DMS53 treated with DMSO at 0.1 percent for 48 hours (cell line): ENCODE measurements around the gene RALGAPA2.

Source experiments
- DNase-seq: peaks from one replicate; lab custom pipeline; 2025; ENCODE audit not compliant: unreplicated experiment; lab: John Stamatoyannopoulos, UW

Gene RALGAPA2

DNA sequence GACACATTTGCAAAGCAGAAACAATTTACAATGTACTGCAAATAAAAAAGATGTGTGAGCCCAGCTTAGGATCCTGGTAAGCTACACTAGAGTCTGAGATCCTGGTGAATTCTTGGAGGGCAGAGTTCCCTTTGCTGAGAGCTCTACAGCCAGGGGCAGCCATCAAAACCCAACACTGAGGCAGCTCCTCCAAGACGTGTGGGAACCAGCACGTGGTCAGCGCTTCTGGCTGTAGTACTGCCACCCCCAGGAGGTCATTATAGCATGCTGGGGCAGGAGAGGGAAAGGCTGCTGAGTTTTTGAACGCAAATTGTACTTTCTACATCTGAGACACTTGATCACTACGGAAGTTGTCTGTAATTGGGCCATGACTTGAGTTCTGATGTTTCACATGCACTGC, 213.0 kb downstream of the RALGAPA2 start:
- no peak for DNase-seq

DNA sequence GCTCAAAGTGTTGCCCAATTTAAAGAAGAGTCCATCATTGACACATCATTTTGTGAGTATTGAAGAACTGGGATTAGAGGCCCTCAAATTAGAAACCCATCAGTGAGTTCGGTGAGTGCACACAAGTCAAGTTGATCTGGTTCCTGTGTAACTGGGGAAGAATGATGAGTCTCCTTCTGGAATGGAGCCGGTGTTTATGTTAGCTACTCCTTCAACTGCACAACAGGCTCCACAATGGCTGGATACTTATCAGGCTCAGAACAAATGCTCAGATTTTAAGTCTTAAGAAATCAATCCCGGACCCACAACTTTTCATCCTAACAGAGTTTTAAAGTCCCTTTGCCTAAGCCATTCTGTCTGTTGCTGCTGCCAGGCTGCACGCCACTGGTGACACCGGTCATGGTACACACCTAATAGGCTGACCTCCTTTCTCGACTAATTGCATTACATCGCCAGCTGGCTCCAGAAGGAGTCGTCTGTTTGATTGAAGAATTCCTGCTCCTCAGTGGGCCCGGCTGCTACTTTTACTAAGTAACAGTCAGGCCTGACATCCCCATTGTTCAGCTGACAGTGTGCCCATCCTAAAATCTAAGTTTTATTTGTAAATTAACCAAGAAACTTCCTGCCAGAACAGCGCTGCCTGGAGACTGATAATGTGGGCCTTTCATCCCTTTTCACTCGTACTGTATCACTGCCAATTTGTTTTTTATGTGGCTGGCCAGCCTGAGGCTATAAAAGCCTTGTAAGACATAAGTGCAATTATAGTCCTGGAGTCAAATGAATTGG, 214.2 kb downstream of the RALGAPA2 start:
- DNase-seq = no peak

DNA sequence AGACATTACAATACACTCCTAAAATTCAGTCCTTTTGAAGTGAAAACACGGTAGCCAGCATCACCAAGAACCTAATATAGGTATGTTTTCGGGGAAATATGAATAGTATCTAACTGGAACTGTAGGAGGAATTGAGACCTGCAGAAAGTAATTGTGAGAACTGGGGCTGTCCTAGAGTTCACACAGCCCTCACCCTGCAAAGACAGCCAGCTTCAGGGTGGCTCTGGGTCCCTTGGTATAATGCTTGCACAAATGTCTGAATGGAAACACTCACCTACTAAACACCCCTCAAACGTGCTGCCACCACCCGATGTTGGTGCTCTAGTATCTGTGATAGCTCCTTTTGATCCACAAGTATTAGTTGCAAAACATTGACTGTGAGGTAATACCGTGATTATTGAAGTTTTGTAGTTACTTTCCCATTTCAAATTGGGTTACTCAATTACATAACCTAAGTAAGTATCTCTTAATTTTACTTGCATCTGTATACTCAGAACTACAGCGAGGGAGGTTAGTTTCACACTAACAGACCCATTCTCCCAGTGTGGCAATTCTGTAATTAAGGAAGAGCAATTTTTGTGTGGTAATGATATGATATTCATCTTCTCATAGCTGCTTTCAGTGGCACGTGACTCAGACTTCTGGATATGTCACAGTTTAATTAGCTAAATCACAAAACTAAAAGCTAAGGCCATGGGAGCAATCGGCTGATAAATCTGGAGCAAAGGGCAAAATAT, 215.0 kb downstream of the RALGAPA2 start:
- no peak for DNase-seq

DNA sequence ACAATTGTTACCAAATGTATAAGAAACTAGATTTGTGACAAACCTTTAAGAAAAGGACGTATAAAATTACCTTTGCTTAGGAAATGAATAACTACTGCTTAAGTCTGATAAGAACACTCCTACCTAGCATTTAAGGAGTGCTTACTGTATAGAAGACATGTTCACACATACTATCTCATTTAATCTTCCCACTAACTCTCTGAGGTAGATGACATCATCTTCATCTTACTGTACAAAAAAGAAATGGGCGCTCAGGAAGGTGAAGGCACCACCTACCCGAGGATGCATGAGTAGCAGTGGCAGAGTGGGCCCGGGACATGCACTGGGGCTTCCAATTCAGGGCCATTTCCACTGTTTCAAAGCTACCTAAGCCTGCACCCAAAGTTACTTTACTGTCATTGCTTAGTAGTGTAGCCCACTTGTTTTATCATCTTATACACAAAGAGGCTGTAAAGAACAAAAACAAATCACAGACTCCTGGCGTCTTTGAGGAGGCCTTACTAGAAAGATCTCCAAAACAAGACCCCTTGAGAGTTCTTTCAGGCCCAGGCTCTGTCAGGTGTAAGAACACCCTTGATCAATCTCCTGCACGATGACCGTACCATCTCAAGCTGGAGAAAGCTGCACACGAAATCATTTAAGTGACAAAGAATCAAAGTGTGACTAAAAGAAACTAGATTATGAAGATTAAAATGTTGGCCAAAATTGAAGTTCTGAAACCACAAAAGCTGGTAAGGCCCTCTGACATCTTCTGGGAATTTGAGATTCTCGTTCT, 216.5 kb downstream of the RALGAPA2 start:
- DNase-seq = no peak

DNA sequence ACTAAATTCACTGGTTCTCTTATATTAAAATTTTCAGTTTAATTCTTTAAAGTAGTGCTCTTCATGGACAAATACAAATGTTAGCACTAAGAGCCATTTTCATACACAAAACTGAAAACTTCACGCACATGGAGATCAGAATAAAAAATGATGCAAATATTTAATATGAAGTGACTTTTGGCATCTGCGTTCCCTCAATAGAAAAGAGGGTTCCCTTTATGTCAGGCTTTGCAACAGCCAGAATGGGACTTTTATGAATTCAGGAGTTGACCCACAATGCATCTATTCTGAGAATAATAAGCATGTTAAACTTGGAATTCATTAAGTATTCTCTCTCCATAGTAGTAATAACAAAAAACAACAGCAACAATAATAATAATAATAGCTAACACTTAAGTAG, 218.7 kb downstream of the RALGAPA2 start:
- DNase-seq = no peak

DNA sequence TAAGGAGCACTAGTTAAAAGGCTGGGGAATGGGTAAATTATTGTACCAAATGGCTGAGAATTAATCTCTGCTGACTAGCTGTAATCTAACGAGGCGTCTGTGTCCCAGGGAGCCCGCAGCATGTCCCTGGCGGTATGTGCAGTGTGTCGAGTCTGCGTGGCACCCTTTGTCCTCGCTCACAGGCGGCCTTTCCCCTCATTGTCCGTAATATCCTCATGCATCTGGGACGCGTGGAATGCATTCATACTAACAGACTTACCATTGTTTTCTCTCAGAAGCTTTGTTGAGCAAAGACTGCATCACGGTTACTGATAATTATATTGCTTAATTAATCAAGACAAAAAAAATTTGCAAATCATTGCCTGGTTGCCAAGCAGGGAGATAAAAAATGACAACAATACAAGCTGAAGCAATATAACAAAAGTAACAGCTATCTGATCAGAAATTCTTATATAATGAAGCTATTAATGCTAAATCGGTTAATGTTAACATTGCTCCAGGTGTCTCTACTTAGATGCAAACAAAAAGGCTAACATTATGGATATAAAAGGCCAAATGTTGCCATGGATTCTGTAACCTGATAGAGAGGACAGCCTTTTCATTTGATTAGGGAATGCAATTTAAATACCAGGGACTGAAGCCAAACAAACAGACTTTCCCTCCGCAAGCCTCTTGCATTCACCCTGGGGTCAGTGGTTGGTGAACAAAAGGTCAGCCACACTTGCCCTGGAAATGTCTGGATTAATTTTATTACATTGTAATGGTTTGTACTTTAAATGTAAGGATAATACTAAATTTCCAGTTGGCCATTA, 219.7 kb downstream of the RALGAPA2 start:
- no peak for DNase-seq

DNA sequence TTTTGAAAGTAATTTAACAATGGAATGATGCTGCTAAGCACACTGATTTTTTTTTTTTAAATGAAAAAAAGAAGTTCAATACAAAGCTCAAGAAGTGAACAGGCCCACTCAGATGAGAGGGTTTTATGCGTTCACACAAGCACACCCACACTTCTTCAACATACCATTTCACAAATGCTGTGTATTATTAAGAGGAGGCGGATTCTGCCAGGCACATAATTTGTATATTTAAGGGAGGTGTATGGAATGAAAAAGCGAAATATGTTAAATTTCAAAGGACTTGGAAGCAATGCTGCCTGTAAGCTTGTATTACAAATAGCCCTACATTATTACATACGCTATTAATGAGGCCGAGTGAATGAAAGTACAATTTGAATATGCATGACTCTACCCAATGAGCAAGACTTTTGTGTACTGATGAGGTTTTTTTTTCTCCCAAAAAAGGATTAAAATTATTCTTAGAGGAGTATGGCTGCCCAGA, 220.6 kb downstream of the RALGAPA2 start:
- DNase-seq = no peak

DNA sequence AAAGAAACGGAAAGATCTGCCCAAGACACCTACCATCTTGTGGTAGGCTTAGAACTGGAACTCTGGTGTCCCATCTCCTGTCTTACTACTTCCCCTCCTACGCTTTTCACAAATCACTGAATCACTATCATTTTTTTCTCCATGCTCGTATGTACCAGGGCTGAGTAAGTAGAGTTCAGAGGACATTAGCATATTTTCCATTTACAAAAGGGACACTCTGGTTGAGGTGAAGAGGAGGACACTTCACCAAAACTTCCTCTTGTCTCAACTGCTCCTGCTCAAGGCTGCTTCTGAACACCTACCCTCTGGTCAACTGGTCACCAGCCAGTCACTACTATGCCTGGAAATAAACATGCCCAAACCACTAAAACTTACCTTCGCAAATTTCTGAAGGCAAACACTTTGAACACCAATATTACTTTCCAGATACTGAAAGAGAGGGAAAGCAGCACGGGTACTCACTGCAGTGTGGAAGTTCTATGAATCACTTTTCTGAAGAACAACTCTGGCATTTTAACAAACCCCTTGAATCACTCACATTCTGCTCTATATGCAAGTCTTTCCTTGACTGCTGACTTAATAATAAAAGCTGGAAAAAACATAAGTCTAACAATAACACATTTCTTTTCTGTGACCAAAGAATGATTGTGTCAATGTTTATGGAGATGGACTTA, 221.2 kb downstream of the RALGAPA2 start:
- no peak for DNase-seq

DNA sequence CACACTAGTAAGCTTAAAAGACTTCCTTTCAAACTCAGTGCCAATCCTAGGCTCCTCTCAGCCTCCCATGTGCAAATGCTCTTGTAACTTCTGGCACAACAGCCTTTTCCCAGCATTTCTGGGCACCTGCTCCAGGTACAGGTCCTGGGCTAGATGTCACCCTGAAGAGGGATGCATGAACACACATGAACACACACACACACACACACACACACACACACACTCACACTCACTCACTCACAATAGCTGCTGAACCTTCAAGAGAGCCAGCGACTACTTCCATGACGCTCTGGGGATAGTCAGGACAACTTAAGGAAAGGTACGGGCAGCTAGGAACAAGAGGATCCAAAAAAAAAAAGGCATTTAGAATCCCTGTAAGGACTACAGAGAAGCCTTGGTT, 221.8 kb downstream of the RALGAPA2 start:
- no peak for DNase-seq

DNA sequence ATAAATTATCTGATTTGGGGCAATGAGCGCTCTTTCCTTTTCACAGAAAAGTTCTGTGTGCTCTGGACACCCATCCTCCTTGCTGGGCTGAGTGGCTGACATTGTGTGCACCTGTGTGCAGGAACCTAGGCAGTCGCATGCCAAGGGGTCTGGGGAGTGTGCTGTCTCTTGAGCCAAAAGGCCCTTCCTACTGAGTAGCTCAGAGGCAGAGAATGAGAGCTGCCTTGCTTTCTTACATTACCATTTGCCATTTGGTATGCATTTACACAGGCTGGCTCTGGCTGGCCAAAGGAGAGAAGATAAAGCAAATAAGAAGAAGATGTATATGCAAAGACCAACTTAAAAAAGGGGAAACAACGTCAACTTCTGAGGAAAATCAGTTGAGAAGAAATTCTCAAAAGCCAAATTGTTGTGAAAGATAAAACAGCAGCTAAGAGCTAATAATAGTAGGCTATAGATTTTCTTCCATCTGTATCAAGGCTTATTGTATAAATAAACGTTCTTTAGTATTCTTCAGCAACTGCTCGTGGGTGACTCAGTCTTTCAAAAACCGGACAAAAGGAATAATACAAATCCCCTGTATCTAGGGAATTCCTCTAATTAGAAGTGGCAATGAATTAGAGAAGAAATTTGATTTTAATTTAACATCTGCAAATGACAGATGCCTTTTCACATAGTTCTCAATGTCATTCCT, 222.6 kb downstream of the RALGAPA2 start:
- DNase-seq = no peak

DNA sequence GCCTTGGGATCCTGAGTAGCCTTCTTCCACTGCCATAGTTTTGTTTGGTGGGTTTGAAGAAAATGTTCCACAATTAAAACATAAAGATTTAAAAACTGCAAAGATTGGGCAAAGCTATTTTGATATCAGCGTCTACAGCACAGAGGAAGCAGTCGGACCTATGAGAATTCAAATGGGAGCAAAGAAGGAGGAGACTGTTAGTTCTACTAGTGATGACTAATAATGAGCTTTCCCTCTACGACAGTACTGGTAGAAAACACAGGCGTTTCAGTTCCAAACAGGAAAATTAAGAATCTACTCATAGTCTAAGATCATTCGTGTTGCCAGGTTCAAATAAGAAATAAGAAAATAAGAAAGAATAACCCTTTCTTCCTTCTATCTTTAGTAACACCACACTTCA, 223.4 kb downstream of the RALGAPA2 start:
- DNase-seq = no peak

DNA sequence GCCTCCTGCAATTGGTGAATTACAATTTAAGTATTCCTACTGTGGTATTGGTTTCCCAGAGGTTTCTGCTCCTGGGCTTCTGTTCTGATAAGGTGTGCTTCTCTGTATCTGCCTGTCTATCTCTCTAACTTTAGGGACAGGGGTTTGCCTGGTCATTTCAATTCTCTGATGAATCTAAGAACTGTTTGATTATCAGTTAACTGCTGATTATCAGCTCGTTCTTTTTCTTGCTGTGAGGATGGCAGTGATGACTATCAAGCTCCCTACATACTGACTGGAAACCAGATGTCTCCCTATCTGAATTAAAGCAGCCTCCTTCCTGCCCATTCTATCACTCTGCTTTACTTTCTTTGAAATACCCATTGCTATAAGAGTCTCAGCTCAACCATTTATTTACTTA, 224.1 kb downstream of the RALGAPA2 start:
- DNase-seq = no peak

DNA sequence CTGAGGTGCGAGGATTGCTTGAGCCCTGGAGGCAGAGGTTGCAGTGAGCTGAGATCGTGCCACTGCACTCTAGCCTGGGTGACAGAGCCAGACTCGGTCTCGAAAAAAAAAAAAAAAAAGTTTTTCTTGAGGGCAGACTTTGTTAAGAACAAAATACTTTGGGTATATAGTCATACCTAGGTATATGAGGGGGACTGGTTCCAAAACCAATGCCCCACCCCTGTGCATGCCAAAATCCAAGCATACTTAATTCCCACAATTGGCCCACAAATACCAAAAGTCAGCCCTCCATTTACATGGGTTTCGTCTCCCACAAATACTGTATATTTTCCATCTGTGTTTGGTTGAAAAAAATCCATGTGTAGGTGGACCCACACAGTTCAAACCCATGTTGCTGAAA, 224.6 kb downstream of the RALGAPA2 start:
- DNase-seq = no peak

DNA sequence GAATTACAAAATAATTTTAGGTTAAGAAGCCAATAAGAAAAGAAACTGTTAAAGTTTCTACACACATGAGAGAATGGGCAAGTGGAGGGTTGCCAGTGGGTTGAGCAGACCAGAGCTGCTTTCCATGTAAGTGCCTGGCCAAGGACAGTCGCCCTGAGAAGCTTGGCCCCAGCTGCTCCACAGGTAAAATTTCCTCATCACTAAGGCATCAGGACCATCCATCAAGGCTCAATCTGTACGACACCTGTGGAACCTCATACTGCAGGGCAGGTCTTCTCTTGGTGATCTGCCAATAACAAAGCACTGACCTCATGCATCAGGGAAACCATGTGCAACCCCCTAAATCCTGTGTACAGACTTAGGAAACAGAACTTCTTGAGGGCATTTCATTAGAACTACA, 229.1 kb downstream of the RALGAPA2 start:
- no peak for DNase-seq

DNA sequence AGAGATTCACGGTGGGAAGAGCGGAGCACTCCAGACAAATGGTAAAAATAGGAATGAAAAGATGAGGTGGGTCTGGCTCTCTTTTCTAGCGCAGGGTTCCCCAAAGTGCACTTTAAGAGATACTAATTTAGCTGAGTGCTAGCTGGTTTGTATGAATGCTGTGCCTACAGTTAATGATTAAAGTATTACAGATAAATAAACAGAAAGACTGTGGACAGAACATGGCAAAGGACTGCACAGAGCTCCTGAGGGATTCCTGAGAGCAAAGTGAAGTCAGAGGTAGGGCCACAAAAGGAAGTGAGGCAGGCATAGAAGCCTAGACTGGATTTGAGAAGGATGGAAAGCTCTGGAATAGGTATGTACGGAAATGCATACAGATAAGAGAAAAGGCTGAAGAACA, 230.0 kb downstream of the RALGAPA2 start:
- DNase-seq = no peak

DNA sequence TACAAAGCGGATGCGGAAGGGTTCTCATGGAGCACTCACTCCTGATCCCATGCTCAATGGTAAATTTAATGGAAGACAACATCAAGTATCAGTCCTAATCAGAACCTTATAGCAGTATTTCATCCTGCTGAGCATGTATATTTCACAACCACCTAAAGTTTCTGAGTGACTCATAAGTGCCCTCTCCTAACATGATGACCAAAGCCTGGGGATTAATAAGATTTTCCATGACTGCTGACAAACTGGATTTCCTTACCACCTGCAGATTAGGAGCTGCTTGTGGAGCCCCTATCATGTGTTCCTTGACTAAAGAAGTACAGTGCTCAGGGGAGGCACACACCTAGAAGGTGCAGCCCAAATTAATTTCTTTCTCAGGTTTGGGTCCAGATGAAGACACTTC, 231.8 kb downstream of the RALGAPA2 start:
- DNase-seq = peak; percentile 8

DNA sequence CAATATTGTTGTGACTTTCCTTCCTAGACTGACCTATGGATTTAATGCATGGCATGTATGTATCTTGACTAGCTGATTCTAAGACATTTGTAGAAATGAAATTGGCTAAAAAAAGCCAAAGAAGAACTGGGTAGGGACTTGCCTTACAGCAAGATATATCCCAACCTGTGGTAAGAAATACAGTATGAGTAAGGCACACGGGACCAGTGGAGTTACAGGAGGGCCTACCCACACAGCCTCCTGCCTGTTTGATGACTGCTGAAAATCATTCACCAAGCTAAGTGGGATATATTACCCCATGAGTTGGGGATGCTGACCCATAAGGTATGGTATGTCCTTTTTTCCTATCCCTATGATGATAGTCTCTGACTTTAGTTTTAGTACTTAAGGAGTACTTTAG, 232.3 kb downstream of the RALGAPA2 start:
- no peak for DNase-seq

DNA sequence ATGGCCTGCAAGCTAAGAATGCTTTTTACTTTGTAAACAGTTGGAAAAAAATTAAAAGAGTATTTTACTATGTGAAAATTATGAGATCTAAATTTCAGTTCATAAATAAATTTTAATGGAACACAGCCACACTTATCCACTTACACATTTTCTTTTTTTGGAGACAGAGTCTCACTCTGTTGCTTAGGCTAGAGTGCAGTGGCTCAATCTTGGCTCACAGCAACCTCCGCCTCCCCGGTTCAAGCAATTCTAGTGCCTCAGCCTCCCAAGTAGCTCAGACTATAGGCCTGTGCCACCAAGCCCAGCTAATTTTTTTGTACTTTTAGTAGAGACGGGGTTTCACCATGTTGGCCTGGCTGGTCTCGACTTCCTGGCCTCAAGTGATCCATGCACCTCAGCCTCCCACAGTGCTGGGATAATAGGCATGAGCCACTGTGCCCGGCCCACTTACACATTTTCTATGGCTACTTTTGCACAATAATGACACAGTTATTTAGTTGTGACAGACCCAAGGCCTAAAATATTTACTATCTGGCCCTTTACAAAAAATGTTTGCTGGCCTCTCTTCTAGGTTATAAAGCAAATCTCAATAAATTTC, 234.9 kb downstream of the RALGAPA2 start:
- no peak for DNase-seq

DNA sequence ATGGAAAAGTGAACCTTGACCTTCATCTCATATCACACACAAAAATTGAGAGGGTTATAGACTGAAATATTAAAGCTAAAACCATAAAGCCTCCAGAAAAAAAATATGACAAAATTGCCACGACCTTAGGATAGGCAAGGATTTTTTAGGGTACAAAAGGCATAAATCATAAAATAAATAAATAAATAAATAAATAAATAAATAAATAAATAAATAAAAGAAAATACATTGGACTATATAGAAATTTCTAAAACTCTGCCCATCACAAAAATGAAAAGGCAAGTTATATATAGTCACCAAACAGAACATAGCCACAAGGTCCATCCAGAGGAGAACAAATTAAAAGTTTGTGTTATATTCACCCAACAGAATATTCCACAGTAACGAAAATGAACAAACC, 235.9 kb downstream of the RALGAPA2 start:
- DNase-seq = no peak
